Body of pancreas (tissue), 4 donors: ENCODE measurements around the gene PSMD4. TPM values are rescaled to one million over a fixed set of nuclear protein-coding genes. Genes with fewer than 3 reads are reported as not detected.

Source experiments
- ATAC-seq: fragments of 150-250 bp; one replicate; pipeline ENCODE4 v1.9.1; 2016
- DNase-seq, 4 donors: peaks; one replicate each; pipeline ENCODE4 v3.0.0-alpha.2; 2019
- H3K27ac ChIP-seq, 4 donors: fragments of 200-600 bp; sonication (generic); 1 replicate in 3 of 4; 2 replicates in 1 of 4; pipeline versions ENCODE4 v1.5.1 to v1.6.1; 2016 to 2019; ENCODE audit warnings: mild to moderate bottlenecking in 1 of 4, mixed read lengths in 1 of 4, moderate library complexity in 1 of 4
- H3K27me3 ChIP-seq, 2 donors: fragments of 200-600 bp; sonication (generic); one replicate each; pipeline ENCODE4 v1.6.0; 2016; ENCODE audit warnings: mild to moderate bottlenecking in 1 of 2
- H3K36me3 ChIP-seq, 2 donors: fragments of 200-600 bp; sonication (generic); replicated peaks in 1 of 2; 2 replicates each; pipeline ENCODE4 v1.5.1; 2016; ENCODE audit warnings: low read depth in 2 of 2; ENCODE audit not compliant: insufficient read depth in 1 of 2
- H3K4me1 ChIP-seq: fragments of 200-600 bp; sonication (generic); one replicate; pipeline ENCODE4 v1.6.0; 2016
- H3K4me3 ChIP-seq, 2 donors: fragments of 200-600 bp; sonication (generic); 1 replicate in 1 of 2; 2 replicates in 1 of 2; pipeline ENCODE4 v1.5.1; 2016 to 2019
- H3K9me3 ChIP-seq, 3 donors: fragments of 200-600 bp; sonication (generic); 1 replicate in 2 of 3; 2 replicates in 1 of 3; pipeline ENCODE4 v1.5.1; 2016
- CTCF ChIP-seq, 7 experiments: fragments of 450-650 bp in 4 of 7; fragments of 200-600 bp in 3 of 7; sonication (generic) in 3 of 7; IDR thresholded peaks; one replicate each; pipeline ENCODE4 v1.5.1; 2016 to 2019; ENCODE audit warnings: antibody characterized with exemption in 7 of 7
- POLR2A ChIP-seq, 3 donors: fragments of 450-650 bp; IDR thresholded peaks; one replicate each; pipeline ENCODE4 v1.6.1; 2016; ENCODE audit warnings: antibody characterized with exemption in 3 of 3, mild to moderate bottlenecking in 2 of 3
- WGBS, 2 donors: methylation state at CpG; one replicate each; pipeline ENCODE4 v1.1.5; 2017; 5-methylcytosine and 5-hydroxymethylcytosine counted together
- intact Hi-C: fragments of 100-400 bp; cut with DNase I; formaldehyde crosslinking; loops from one replicate; pipeline ENCODE4 v1.15.1; 2023
- total RNA-seq, 2 donors: library from RNA; depleted of rRNA; stranded (reverse); fragments of >200 nt; gene quantifications; one replicate each; pipeline ENCODE4 v1.1.0, GENCODE V29; 2016

Gene PSMD4
- total RNA-seq, 2 donors from 2014 or later: 70.2 to 73.4 TPM

GRCh38 chr1:151288502-151288901 lies 34.0 kb downstream of the PSMD4 start:
- intact Hi-C loops: no loop called here
- Histone ChIP-seq H3K4me1 (peaks cover 16% of the 10 kb centered on the region), H3K9me3 (no peaks in the 10 kb centered on the region), H3K36me3 (peaks cover 8 to 39% of the 10 kb centered on the region in 2 donors), H3K4me3 (no peak overlapping the region), H3K27ac (no peak overlapping the region), H3K27me3 (no peaks in the 10 kb centered on the region)
- 79 to 81% methylated on average over 14 of the region's 14 CpGs for WGBS, 2 donors
- ATAC-seq (no peak), DNase-seq (no peak)
- no peak for TF ChIP-seq POLR2A (IDR thresholded peaks at IDR 0.05)
- no peak for TF ChIP-seq CTCF (IDR thresholded peaks at IDR 0.05)

- no peak for DNase-seq
- Histone ChIP-seq H3K9me3 (no peaks in the 10 kb centered on the region), H3K36me3 (peaks cover 8 to 45% of the 10 kb centered on the region in 2 donors), H3K27ac (no peak overlapping the region), H3K4me1 (peaks cover 8% of the 10 kb centered on the region), H3K27me3 (no peaks in the 10 kb centered on the region), H3K4me3 (no peak overlapping the region)
- WGBS, 2 donors: 74 to 84% methylated on average over 9 to 18 of the region's 18 CpGs
- intact Hi-C loops: no loop called here
- no peak for ATAC-seq
- TF ChIP-seq POLR2A (IDR thresholded peaks at IDR 0.05) (no peak), CTCF (IDR thresholded peaks at IDR 0.05) (no peak)
Measured at GRCh38 chr1:151289080-151289935, 34.8 kb downstream of the PSMD4 start.

- Histone ChIP-seq H3K36me3 (peaks cover 8 to 49% of the 10 kb centered on the region in 2 donors), H3K9me3 (no peaks in the 10 kb centered on the region)
- intact Hi-C loops: no loop called here
Measured at GRCh38 chr1:151289991-151290708, 35.6 kb downstream of the PSMD4 start.

GRCh38 chr1:151290709-151291303 lies 36.3 kb downstream of the PSMD4 start:
- no peak for DNase-seq
- TF ChIP-seq POLR2A (IDR thresholded peaks at IDR 0.05) (no peak), CTCF (IDR thresholded peaks at IDR 0.05) (no peak)
- H3K36me3 ChIP-seq: peaks cover 8 to 54% of the 10 kb centered on the region in 2 donors
- WGBS, 2 donors: 84 to 87% methylated on average over 10 to 19 of the region's 19 CpGs
- H3K4me1 ChIP-seq: no peaks in the 10 kb centered on the region
- H3K27me3 ChIP-seq: no peaks in the 10 kb centered on the region
- H3K27ac ChIP-seq: no peak overlapping the region
- H3K4me3 ChIP-seq: no peak overlapping the region
- ATAC-seq: no peak
- no peaks in the 10 kb centered on the region for H3K9me3 ChIP-seq
- intact Hi-C loops: no loop called here

More at GRCh38 chr1:151289991-151290708, 35.6 kb downstream of the PSMD4 start:
- Histone ChIP-seq H3K4me1 (no peaks in the 10 kb centered on the region), H3K27ac (no peak overlapping the region), H3K4me3 (no peak overlapping the region), H3K27me3 (no peaks in the 10 kb centered on the region)
- ATAC-seq: no peak
- TF ChIP-seq POLR2A (IDR thresholded peaks at IDR 0.05): no peak
- no peak for TF ChIP-seq CTCF (IDR thresholded peaks at IDR 0.05)
- no peak for DNase-seq
- WGBS, 2 donors: 85 to 96% methylated on average over 12 to 21 of the region's 21 CpGs
